ENCODE data around the gene ELOVL2.
A peak's percentile ranks its signal among the peaks of the same experiment; 100 is the strongest.

The ELOVL2 gene

GRCh38 chr6:10956776-10957175 is 87.3 kb downstream of the ELOVL2 start:
- H3K4me1 ChIP-seq (ENCODE audit: control insufficient read depth, insufficient read depth, low read length), result peaks cover 3% of the 10 kb centered on the region
- H3K9ac ChIP-seq (ENCODE audit: low read length), result no peak overlapping the region
- no peaks in the 10 kb centered on the region for H3K9me3 ChIP-seq (ENCODE audit: control insufficient read depth, low read length)
- no peak for DNase-seq (ENCODE audit: low read depth)
- no peaks in the 10 kb centered on the region for H3K27me3 ChIP-seq (replicated peaks; ENCODE audit: control insufficient read depth, insufficient read depth, low read length)
- no peak overlapping the region for H3K4me3 ChIP-seq (ENCODE audit: low read length)
- no peaks in the 10 kb centered on the region for H3K36me3 ChIP-seq (ENCODE audit: control insufficient read depth, insufficient read depth, low read length, severe bottlenecking)

GRCh38 chr6:10954590-10955010 is 89.5 kb downstream of the ELOVL2 start:
- Histone ChIP-seq H3K9me3 (ENCODE audit: control insufficient read depth, low read length) (no peaks in the 10 kb centered on the region), H3K9ac (ENCODE audit: low read length) (no peak overlapping the region), H3K36me3 (ENCODE audit: control insufficient read depth, insufficient read depth, low read length, severe bottlenecking) (no peaks in the 10 kb centered on the region), H3K4me3 (ENCODE audit: low read length) (no peak overlapping the region), H3K4me1 (ENCODE audit: control insufficient read depth, insufficient read depth, low read length) (peaks cover 4% of the 10 kb centered on the region), H3K27me3 (replicated peaks; ENCODE audit: control insufficient read depth, insufficient read depth, low read length) (no peaks in the 10 kb centered on the region)
- peak; percentile 85 for DNase-seq (ENCODE audit: low read depth)

GRCh38 chr6:10951675-10952282 is 92.3 kb downstream of the ELOVL2 start:
- Histone ChIP-seq H3K9ac (ENCODE audit: low read length) (no peak overlapping the region), H3K4me1 (ENCODE audit: control insufficient read depth, insufficient read depth, low read length) (peaks cover 4% of the 10 kb centered on the region), H3K27me3 (replicated peaks; ENCODE audit: control insufficient read depth, insufficient read depth, low read length) (no peaks in the 10 kb centered on the region), H3K36me3 (ENCODE audit: control insufficient read depth, insufficient read depth, low read length, severe bottlenecking) (no peaks in the 10 kb centered on the region), H3K9me3 (ENCODE audit: control insufficient read depth, low read length) (no peaks in the 10 kb centered on the region), H3K4me3 (ENCODE audit: low read length) (no peak overlapping the region)
- peak; percentile 78 for DNase-seq (ENCODE audit: low read depth)

DNA sequence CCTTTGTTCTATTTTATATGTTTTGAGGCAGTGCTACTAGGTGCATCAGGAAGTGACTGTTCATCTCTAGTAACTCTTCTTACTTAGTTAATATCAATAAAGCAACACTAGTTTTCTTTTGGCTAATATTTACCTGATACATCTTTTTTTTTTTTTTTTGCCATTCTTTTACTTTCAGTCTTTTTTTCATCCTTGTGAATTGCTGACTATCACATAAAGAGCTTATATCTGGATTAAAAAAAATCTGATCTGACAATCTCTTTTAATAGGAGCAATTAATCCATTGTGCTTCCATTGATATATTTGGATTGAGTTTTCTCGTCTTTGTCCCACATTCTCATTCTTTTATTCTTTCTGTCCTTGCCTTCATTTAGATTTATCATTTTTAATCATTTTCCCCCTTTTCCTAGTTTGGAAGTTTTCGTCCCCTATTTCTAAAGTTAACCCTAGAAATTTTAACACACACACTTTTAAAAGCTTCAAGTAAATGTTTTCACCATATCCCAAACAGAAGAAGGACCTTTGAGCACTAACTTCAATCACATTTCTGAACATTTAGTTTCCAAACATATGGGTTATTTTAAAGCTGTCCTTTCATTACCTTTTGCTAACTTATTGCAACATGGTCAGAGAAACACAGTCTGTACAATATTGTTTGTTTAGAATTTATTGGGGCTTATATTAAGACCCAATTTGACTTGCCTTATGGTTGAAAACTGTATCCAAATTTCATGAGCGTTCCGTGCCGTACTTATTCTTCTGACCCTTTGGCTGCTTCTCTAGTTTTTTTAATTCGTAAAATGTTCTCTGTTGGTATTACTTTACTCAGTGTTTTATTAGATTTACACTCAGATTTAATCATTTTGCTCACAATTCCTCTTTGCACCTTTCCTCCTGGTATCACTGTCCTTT is 94.3 kb downstream of the ELOVL2 start:
- peaks cover 4% of the 10 kb centered on the region for H3K4me1 ChIP-seq (ENCODE audit: control insufficient read depth, insufficient read depth, low read length)
- no peaks in the 10 kb centered on the region for H3K9me3 ChIP-seq (ENCODE audit: control insufficient read depth, low read length)
- H3K36me3 ChIP-seq (ENCODE audit: control insufficient read depth, insufficient read depth, low read length, severe bottlenecking), result no peaks in the 10 kb centered on the region
- DNase-seq (ENCODE audit: low read depth), result no peak
- H3K9ac ChIP-seq (ENCODE audit: low read length), result no peak overlapping the region
- no peak overlapping the region for H3K4me3 ChIP-seq (ENCODE audit: low read length)
- H3K27me3 ChIP-seq (replicated peaks; ENCODE audit: control insufficient read depth, insufficient read depth, low read length), result no peaks in the 10 kb centered on the region

- no peaks in the 10 kb centered on the region for H3K36me3 ChIP-seq (ENCODE audit: control insufficient read depth, insufficient read depth, low read length, severe bottlenecking)
- H3K4me1 ChIP-seq (ENCODE audit: control insufficient read depth, insufficient read depth, low read length), result peaks cover 4% of the 10 kb centered on the region
- no peak overlapping the region for H3K4me3 ChIP-seq (ENCODE audit: low read length)
- H3K27me3 ChIP-seq (replicated peaks; ENCODE audit: control insufficient read depth, insufficient read depth, low read length), result no peaks in the 10 kb centered on the region
- no peak overlapping the region for H3K9ac ChIP-seq (ENCODE audit: low read length)
- H3K9me3 ChIP-seq (ENCODE audit: control insufficient read depth, low read length), result no peaks in the 10 kb centered on the region
- DNase-seq (ENCODE audit: low read depth), result no peak
These were observed 96.1 kb downstream of the ELOVL2 start for GRCh38 chr6:10947966-10948365.

DNA sequence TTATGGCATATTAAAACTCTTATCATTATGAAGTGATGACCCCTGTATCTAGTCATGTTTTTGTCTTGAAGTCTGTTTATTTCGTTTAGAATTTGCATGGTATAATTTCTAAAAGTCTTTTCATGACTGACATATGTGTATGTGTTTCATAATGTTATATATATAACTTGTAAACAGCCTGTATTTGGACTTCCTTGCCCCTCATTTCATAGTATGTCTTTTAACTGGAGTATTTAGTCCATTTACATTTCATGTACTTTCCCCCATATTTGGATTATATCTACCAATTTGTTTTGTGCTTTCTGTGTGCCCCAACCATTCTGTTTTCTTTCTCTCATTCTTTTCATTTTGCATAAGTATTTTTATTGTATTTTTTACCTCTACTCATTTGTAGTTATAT is 98.3 kb downstream of the ELOVL2 start:
- Histone ChIP-seq H3K27me3 (replicated peaks; ENCODE audit: control insufficient read depth, insufficient read depth, low read length) (no peaks in the 10 kb centered on the region), H3K36me3 (ENCODE audit: control insufficient read depth, insufficient read depth, low read length, severe bottlenecking) (no peaks in the 10 kb centered on the region), H3K4me1 (ENCODE audit: control insufficient read depth, insufficient read depth, low read length) (no peaks in the 10 kb centered on the region), H3K9me3 (ENCODE audit: control insufficient read depth, low read length) (no peaks in the 10 kb centered on the region), H3K9ac (ENCODE audit: low read length) (no peak overlapping the region), H3K4me3 (ENCODE audit: low read length) (no peak overlapping the region)
- no peak for DNase-seq (ENCODE audit: low read depth)

- peaks cover 3% of the 10 kb centered on the region for H3K9me3 ChIP-seq (ENCODE audit: control insufficient read depth, low read length)
- H3K9ac ChIP-seq (ENCODE audit: low read length), result no peak overlapping the region
- no peaks in the 10 kb centered on the region for H3K27me3 ChIP-seq (replicated peaks; ENCODE audit: control insufficient read depth, insufficient read depth, low read length)
- no peak for DNase-seq (ENCODE audit: low read depth)
- H3K36me3 ChIP-seq (ENCODE audit: control insufficient read depth, insufficient read depth, low read length, severe bottlenecking), result no peaks in the 10 kb centered on the region
- H3K4me1 ChIP-seq (ENCODE audit: control insufficient read depth, insufficient read depth, low read length), result no peaks in the 10 kb centered on the region
- H3K4me3 ChIP-seq (ENCODE audit: low read length), result no peak overlapping the region
These were observed 104.3 kb downstream of the ELOVL2 start for GRCh38 chr6:10939840-10940239.

- DNase-seq (ENCODE audit: low read depth), result no peak
These were observed 111.0 kb downstream of the ELOVL2 start for GRCh38 chr6:10933126-10933525.

More at GRCh38 chr6:10933126-10933525, 111.0 kb downstream of the ELOVL2 start:
- peaks cover 3% of the 10 kb centered on the region for H3K9me3 ChIP-seq (ENCODE audit: control insufficient read depth, low read length)
- no peaks in the 10 kb centered on the region for H3K36me3 ChIP-seq (ENCODE audit: control insufficient read depth, insufficient read depth, low read length, severe bottlenecking)
- no peak overlapping the region for H3K4me3 ChIP-seq (ENCODE audit: low read length)
- H3K4me1 ChIP-seq (ENCODE audit: control insufficient read depth, insufficient read depth, low read length), result no peaks in the 10 kb centered on the region
- H3K9ac ChIP-seq (ENCODE audit: low read length), result no peak overlapping the region
- no peaks in the 10 kb centered on the region for H3K27me3 ChIP-seq (replicated peaks; ENCODE audit: control insufficient read depth, insufficient read depth, low read length)

Data from adipocyte (in vitro differentiated cells).